HCT116 (cell line): ENCODE data around the gene UBXN10. TPM values are rescaled to one million over a fixed set of nuclear protein-coding genes. Genes with fewer than 3 reads are reported as not detected.

Source experiments
- ATAC-seq: fragments of 200-7000 bp; cut with Tn5 transposase; 2 replicates; pipeline ENCODE4 v1.9.1; 2020; ENCODE audit warnings: mild to moderate bottlenecking, moderate library complexity
- BruUV-seq: library from RNA; stranded (reverse); fragments of 400-500 nt; replicated peaks from 2 replicates; lab custom pipeline; 2021; lab: Mats Ljungman, UMichigan
- CTCF ChIA-PET: fragments of 300-600 bp; sonication (Branson Sonifier 250); formaldehyde crosslinking; loops from one replicate; lab custom pipeline; 2021; ENCODE audit warnings: antibody characterized with exemption; lab: Charles Lee
- POLR2A ChIA-PET: fragments of 300-600, 350-600 bp; sonication (Branson Sonifier 250); formaldehyde crosslinking; loops from one replicate; lab custom pipeline; 2021; ENCODE audit warnings: antibody characterized with exemption; lab: Charles Lee
- RAD21 ChIA-PET, 2 experiments: fragments of 300-600 bp; sonication (Branson Sonifier 250); formaldehyde crosslinking; loops; one replicate each; lab custom pipeline; 2023; ENCODE audit warnings: low total read pairs in 2 of 2; ENCODE audit not compliant: uncharacterized antibody in 2 of 2, unreplicated experiment in 2 of 2, low non-redundant PET in 1 of 2; lab: Charles Lee
- DNase-seq: peaks from one replicate; pipeline ENCODE4 v3.0.0-alpha.2; 2010; ENCODE audit warnings: low read depth, low spot score
- H2AFZ ChIP-seq: fragments of 200-600 bp; shearing (Covaris generic), sonication (generic); 2 replicates; pipeline ENCODE4 v1.6.1; 2017; ENCODE audit warnings: low read depth, mixed run types, mixed read lengths, antibody characterized with exemption, low read length; ENCODE audit not compliant: poor library complexity, severe bottlenecking
- H3K27ac ChIP-seq: 2 replicates; pipeline ENCODE4 v1.5.1; 2012; ENCODE audit warnings: low read depth, low read length
- H3K27me3 ChIP-seq: fragments of 200-600 bp; sonication (generic); 2 replicates; pipeline ENCODE4 v1.6.1; 2016; ENCODE audit warnings: mixed run types, low read length, mixed read lengths; ENCODE audit not compliant: insufficient read depth
- H3K36me3 ChIP-seq, 2 experiments: fragments of 200-500 bp in 1 of 2; fragments of 200-600 bp in 1 of 2; sonication (Bioruptor generic) in 1 of 2; sonication (generic) in 1 of 2; 2 replicates each; pipeline versions ENCODE4 v1.5.1 to v1.6.1; 2014 to 2016; ENCODE audit warnings: low read length in 2 of 2, inconsistent platforms in 1 of 2, mixed read lengths in 1 of 2, mixed run types in 1 of 2; ENCODE audit not compliant: insufficient read depth in 2 of 2, control insufficient read depth in 1 of 2
- H3K4me1 ChIP-seq, 2 experiments: fragments of 200-600 bp in 1 of 2; sonication (generic) in 1 of 2; 2 replicates each; pipeline versions ENCODE4 v1.5.1 to v1.6.1; 2012 to 2017; ENCODE audit warnings: low read length in 2 of 2, inconsistent platforms in 1 of 2, mild to moderate bottlenecking in 1 of 2, mixed read lengths in 1 of 2, mixed run types in 1 of 2, moderate library complexity in 1 of 2; ENCODE audit not compliant: insufficient read depth in 2 of 2, control insufficient read depth in 1 of 2
- H3K4me2 ChIP-seq: fragments of 200-600 bp; sonication (generic); 2 replicates; pipeline ENCODE4 v1.6.1; 2017; ENCODE audit warnings: mixed run types, low read length, mixed read lengths
- H3K4me3 ChIP-seq, 2 experiments: fragments of 200-600 bp in 1 of 2; sonication (generic) in 1 of 2; replicated peaks in 1 of 2; 2 replicates each; pipeline ENCODE4 v1.5.1; 2011 to 2016; ENCODE audit warnings: low read length in 2 of 2, control low read depth in 1 of 2, low read depth in 1 of 2, mild to moderate bottlenecking in 1 of 2, mixed read lengths in 1 of 2, mixed run types in 1 of 2
- H3K79me2 ChIP-seq: fragments of 200-600 bp; sonication (generic); 2 replicates; pipeline ENCODE4 v1.6.1; 2017; ENCODE audit warnings: mild to moderate bottlenecking, mixed run types, low read length, moderate library complexity, mixed read lengths; ENCODE audit not compliant: insufficient read depth
- H3K9ac ChIP-seq: fragments of 200-600 bp; sonication (generic); 2 replicates; pipeline ENCODE4 v1.6.1; 2016; ENCODE audit warnings: low read length, mixed read lengths
- H3K9me2 ChIP-seq: fragments of 200-600 bp; sonication (generic), shearing (Covaris generic); 2 replicates; pipeline ENCODE4 v1.6.1; 2017; ENCODE audit warnings: mixed run types, mild to moderate bottlenecking, moderate library complexity; ENCODE audit not compliant: insufficient read depth
- H3K9me3 ChIP-seq, 2 experiments: fragments of 200-500 bp in 1 of 2; fragments of 200-600 bp in 1 of 2; sonication (Bioruptor generic) in 1 of 2; sonication (generic) in 1 of 2; 2 replicates each; pipeline ENCODE4 v1.6.1; 2014 to 2017; ENCODE audit warnings: low read length in 2 of 2, mixed read lengths in 2 of 2, inconsistent platforms in 1 of 2, low read depth in 1 of 2, mild to moderate bottlenecking in 1 of 2, mixed run types in 1 of 2, moderate library complexity in 1 of 2; ENCODE audit not compliant: control insufficient read depth in 1 of 2, insufficient read depth in 1 of 2
- H4K20me1 ChIP-seq: fragments of 200-600 bp; sonication (generic), shearing (Covaris generic); 2 replicates; pipeline ENCODE4 v1.6.1; 2017; ENCODE audit warnings: mixed run types, mild to moderate bottlenecking, moderate library complexity; ENCODE audit not compliant: insufficient read depth
- CEBPB ChIP-seq: IDR thresholded peaks from 2 replicates; pipeline ENCODE4 v1.6.1; 2012; ENCODE audit warnings: low read depth
- EZH2phosphoT487 ChIP-seq: fragments of 200-600 bp; IDR thresholded peaks from 2 replicates; pipeline ENCODE4 v1.6.1; 2018; ENCODE audit warnings: antibody characterized with exemption, borderline replicate concordance
- FOSL1 ChIP-seq: IDR thresholded peaks from 2 replicates; pipeline ENCODE4 v1.6.1; 2012; ENCODE audit warnings: low read depth
- JUND ChIP-seq: IDR thresholded peaks from 2 replicates; pipeline ENCODE4 v1.6.1; 2012
- POLR2AphosphoS5 ChIP-seq: IDR thresholded peaks from 2 replicates; pipeline ENCODE4 v1.6.1; 2011; ENCODE audit warnings: mild to moderate bottlenecking, low read depth, low read length, moderate library complexity
- RAD21 ChIP-seq: IDR thresholded peaks from 2 replicates; pipeline ENCODE4 v1.6.1; 2012; ENCODE audit warnings: low read depth, mild to moderate bottlenecking
- SIN3A ChIP-seq: IDR thresholded peaks from 2 replicates; pipeline ENCODE4 v1.6.1; 2012; ENCODE audit warnings: low read depth
- YY1 ChIP-seq: IDR thresholded peaks from 2 replicates; pipeline ENCODE4 v1.6.1; 2011; ENCODE audit warnings: low read length, low read depth, moderate library complexity, mild to moderate bottlenecking; ENCODE audit not compliant: insufficient replicate concordance; ENCODE audit errors: extremely low read depth
- ZBTB33 ChIP-seq: IDR thresholded peaks from 2 replicates; pipeline ENCODE4 v1.6.1; 2011; ENCODE audit warnings: mild to moderate bottlenecking, low read length, moderate library complexity; ENCODE audit not compliant: insufficient replicate concordance; ENCODE audit errors: extremely low read depth
- intact Hi-C: fragments of 100-400 bp; cut with micrococcal nuclease; formaldehyde crosslinking; loops from 2 replicates; pipeline ENCODE4 v1.10.0; 2022
- total RNA-seq: library from RNA; stranded (reverse); gene quantifications from one replicate; pipeline ENCODE4 v1.2.1, GENCODE V29; 2021; ENCODE audit not compliant: unreplicated experiment
- TF ChIP-seq, protein P1 (sequence below): IDR thresholded peaks from 2 replicates; pipeline ENCODE4 v1.6.1; 2012
- TF ChIP-seq, protein P2 (sequence below): IDR thresholded peaks from 2 replicates; pipeline ENCODE4 v1.6.1; 2012
- TF ChIP-seq, protein P3 (sequence below): IDR thresholded peaks from 2 replicates; pipeline ENCODE4 v1.6.1; 2012; ENCODE audit warnings: low read depth

Gene UBXN10
- total RNA-seq, 1 experiment from 2014 or later, result not detected

GRCh38 chr1:20139776-20140612 lies 45.9 kb upstream of the UBXN10 start:
- Histone ChIP-seq H3K4me1 (peaks cover 4 to 11% of the 10 kb centered on the region in 2 experiments; a peak in 3 of 4 replicates), H3K4me2 (no peak overlapping the region), H3K36me3 (no peaks in the 10 kb centered on the region), H3K9me2 (no peaks in the 10 kb centered on the region), H3K79me2 (no peaks in the 10 kb centered on the region), H3K4me3 (no peak overlapping the region), H3K27me3 (no peaks in the 10 kb centered on the region), H3K27ac (no peak overlapping the region), H3K9ac (no peak overlapping the region), H2AFZ (no peak overlapping the region), H3K9me3 (no peaks in the 10 kb centered on the region), H4K20me1 (no peaks in the 10 kb centered on the region)
- TF ChIP-seq RAD21, result no peak
- DNase-seq (no peak), ATAC-seq (no peak)
- POLR2A ChIA-PET, result no interaction called here
- BruUV-seq, result no TSS peak
- RAD21 ChIA-PET, result no interaction called here
- intact Hi-C loops, result no loop called here
- CTCF ChIA-PET, result no interaction called here

DNA sequence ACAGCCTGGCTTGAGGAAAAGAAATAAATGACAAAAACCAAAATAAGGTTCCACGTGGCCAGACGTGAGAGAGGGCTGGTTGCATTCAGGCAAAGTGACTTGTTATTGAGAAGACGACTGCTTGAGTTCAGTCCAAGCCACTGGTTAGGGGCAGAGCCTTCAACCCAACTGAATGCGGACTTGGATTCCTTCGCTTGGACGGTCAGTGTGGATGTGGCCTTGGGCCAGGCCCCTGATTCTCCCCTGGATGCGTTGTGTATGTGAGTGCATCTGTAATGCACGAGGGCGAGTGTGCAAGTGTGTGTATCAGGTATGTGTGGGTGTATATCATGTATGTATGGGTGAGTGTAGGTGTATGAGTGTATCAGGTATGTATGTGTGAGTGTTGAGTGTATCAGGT lies 44.9 kb upstream of the UBXN10 start:
- no peaks in the 10 kb centered on the region for H3K9me2 ChIP-seq
- no peak overlapping the region for H3K4me3 ChIP-seq
- RAD21 ChIA-PET, result no interaction called here
- TF ChIP-seq CEBPB (no peak), POLR2AphosphoS5 (no peak), JUND (no peak), SIN3A (no peak), FOSL1 (no peak), YY1 (no peak), ZBTB33 (no peak), EZH2phosphoT487 (no peak)
- TF ChIP-seq, protein P1, sequence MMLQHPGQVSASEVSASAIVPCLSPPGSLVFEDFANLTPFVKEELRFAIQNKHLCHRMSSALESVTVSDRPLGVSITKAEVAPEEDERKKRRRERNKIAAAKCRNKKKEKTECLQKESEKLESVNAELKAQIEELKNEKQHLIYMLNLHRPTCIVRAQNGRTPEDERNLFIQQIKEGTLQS, result no peak
- TF ChIP-seq, protein P2, sequence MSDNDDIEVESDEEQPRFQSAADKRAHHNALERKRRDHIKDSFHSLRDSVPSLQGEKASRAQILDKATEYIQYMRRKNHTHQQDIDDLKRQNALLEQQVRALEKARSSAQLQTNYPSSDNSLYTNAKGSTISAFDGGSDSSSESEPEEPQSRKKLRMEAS, result no peak
- TF ChIP-seq, protein P3, sequence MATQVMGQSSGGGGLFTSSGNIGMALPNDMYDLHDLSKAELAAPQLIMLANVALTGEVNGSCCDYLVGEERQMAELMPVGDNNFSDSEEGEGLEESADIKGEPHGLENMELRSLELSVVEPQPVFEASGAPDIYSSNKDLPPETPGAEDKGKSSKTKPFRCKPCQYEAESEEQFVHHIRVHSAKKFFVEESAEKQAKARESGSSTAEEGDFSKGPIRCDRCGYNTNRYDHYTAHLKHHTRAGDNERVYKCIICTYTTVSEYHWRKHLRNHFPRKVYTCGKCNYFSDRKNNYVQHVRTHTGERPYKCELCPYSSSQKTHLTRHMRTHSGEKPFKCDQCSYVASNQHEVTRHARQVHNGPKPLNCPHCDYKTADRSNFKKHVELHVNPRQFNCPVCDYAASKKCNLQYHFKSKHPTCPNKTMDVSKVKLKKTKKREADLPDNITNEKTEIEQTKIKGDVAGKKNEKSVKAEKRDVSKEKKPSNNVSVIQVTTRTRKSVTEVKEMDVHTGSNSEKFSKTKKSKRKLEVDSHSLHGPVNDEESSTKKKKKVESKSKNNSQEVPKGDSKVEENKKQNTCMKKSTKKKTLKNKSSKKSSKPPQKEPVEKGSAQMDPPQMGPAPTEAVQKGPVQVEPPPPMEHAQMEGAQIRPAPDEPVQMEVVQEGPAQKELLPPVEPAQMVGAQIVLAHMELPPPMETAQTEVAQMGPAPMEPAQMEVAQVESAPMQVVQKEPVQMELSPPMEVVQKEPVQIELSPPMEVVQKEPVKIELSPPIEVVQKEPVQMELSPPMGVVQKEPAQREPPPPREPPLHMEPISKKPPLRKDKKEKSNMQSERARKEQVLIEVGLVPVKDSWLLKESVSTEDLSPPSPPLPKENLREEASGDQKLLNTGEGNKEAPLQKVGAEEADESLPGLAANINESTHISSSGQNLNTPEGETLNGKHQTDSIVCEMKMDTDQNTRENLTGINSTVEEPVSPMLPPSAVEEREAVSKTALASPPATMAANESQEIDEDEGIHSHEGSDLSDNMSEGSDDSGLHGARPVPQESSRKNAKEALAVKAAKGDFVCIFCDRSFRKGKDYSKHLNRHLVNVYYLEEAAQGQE, result no peak
- intact Hi-C loops, result no loop called here
- H3K27me3 ChIP-seq, result no peaks in the 10 kb centered on the region
- no peak overlapping the region for H3K27ac ChIP-seq
- H3K9me3 ChIP-seq, result no peaks in the 10 kb centered on the region
- ATAC-seq (no peak), DNase-seq (no peak)
- no peaks in the 10 kb centered on the region for H4K20me1 ChIP-seq
- POLR2A ChIA-PET, result no interaction called here
- no peak overlapping the region for H2AFZ ChIP-seq
- no peak overlapping the region for H3K9ac ChIP-seq
- BruUV-seq, result no TSS peak
- no peaks in the 10 kb centered on the region for H3K36me3 ChIP-seq
- H3K4me1 ChIP-seq, result peaks cover 4 to 11% of the 10 kb centered on the region in 2 experiments; a peak in 3 of 4 replicates
- H3K4me2 ChIP-seq, result no peak overlapping the region
- CTCF ChIA-PET, result no interaction called here
- H3K79me2 ChIP-seq, result no peaks in the 10 kb centered on the region
